T47D (cell line): Measurements from ENCODE around the gene SDR42E2.
A peak's percentile ranks its signal among the peaks of the same experiment; 100 is the strongest.
"Not testable (repeated sequence)": the region's sequence is repeated elsewhere in the genome, so short reads cannot be mapped to it uniquely, and the experiment has no call there.

Experiments used
- DNase-seq, 2 experiments: peaks; one replicate each; pipeline versions ENCODE4 v3.0.0 to v3.0.0-alpha.2; 2011 to 2012; ENCODE audit warnings: low read depth in 1 of 2, low spot score in 1 of 2
- JUND ChIP-seq: IDR thresholded peaks from 2 replicates; pipeline ENCODE4 v1.6.1; 2012; ENCODE audit warnings: low read depth
- in situ Hi-C: cut with HindIII; loops from 2 replicates; pipeline ENCODE4 v1.10.0; 2016; ENCODE audit warnings: low sequenced_read_pairs, low pct_unique_long_range_greater_than_20kb

Gene SDR42E2

DNA sequence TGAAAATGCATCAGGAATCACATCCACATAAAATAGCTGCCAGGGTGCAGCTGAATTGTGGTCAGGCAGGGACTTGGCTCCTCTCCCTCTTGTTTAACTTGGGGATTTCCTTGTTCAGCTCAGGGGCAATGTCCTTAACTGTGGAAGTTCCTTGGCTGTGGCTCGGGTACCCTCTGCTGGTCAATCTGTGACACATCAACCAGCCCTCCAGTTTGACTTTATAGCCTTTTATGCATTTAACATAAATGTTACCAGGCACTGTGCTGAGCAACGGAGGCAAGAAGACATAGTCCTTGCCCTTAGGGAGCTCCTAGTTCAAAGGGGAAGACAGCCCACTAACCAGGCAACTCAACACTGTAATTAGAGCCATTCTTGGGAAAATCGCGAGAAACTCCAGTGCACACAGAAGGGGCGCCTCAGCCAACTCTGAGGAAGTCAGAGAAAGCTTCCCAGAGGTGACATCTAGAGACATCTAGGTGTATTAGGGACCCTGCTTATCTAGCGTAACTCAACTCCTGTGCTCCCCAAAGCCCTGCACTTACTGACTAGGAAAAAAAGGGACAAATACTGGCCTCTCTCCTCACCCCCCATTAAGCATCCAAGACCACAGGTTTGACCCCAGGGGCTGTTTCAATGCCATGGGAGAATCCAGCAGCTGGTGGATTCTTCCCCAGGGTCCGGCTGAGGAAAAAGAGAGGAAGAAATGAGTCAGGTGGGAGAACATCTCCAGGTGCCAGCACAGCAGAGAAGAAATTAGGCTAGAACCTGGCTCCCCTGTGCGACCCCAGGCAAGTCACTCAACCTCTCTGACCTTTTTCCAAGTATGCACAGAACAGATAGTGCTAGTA, 26.5 kb downstream of the SDR42E2 start:
- TF ChIP-seq JUND = no peak
- peak; percentile 54 to 89 for DNase-seq
- in situ Hi-C loops = no loop called here

DNA sequence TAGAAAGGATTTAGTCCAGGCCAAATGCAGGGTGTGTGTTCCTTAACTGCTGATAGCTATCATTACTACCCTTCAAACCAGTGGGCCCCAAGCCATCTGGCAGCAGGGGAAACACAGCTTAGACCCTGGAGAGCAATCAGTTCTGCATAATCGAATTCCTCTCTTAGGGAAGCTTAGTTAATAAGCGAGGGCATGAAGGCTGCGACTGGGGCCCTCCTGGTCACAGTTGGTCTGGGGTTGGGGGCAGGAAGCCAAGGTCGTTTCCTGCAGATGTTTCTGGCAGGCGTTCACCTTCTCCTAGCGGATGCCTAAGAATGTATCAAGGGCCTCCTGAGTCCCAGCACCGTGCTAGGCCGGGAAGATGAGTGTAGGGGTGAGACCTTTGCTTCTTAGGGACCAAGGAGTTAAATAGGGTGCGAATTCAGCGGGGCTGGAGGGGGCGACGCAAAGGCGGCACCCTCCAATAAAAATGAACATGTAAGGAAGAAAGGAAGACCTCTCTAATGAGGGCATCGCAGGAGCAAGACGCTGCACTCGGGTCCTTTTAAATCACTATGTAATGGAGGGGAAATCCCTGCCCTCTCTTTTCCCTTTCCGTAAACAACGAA, 27.3 kb downstream of the SDR42E2 start:
- TF ChIP-seq JUND = no peak
- no peak for DNase-seq
- in situ Hi-C loops = no loop called here

GRCh38 chr16:22190081-22190775, 27.9 kb downstream of the SDR42E2 start:
- in situ Hi-C loops = no loop called here
- peak; percentile 74 to 75 for DNase-seq
- no peak for TF ChIP-seq JUND

DNA sequence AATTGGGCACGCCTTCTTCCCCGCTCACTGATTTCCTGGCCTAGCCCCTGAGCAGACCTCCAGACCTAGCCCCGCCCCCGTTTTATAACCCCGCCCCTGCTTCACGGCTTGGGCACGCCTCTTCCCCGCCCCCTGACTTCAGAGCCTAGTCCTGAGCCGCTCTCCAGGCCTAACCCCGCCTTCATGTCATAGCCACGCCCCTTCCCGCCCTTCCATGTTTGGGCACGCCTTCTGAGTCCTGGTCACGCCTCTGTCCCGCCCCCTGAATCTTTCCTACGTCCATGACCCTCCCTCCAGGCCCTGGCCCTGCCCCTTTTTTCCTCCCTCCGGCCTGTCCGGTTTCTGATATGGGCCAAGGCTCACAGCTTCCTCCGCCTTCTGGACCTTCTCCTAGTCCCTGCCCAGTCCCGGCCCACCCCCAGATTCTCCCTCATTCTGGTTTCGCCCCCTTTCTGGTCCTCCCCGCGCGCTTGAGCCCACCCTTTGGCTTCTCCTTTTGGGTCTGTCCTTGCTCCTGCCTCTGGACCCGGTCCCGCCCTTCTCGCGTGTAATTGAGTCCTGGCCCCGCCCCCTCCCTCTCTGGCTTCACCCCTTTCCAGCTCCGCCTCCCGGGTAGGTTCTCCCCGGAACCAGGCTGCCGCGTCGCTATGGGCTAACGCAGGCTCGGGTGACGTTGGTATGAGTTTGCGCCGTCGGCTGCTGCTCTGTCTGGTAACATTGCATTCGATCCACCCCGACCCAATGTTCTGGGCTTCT, 28.6 kb downstream of the SDR42E2 start:
- peak; percentile 78 to 99 for DNase-seq
- in situ Hi-C loops = no loop called here
- TF ChIP-seq JUND = no peak

- TF ChIP-seq JUND = no peak
- in situ Hi-C loops = no loop called here
Observed at GRCh38 chr16:22191532-22192260, 29.4 kb downstream of the SDR42E2 start.

GRCh38 chr16:22192261-22193062, 30.2 kb downstream of the SDR42E2 start:
- in situ Hi-C loops = no loop called here
- TF ChIP-seq JUND = no peak
- peak in 1 of 2 experiments; percentile 50 for DNase-seq

More at GRCh38 chr16:22191532-22192260, 29.4 kb downstream of the SDR42E2 start:
- DNase-seq = peak in 1 of 2 experiments; percentile 27

GRCh38 chr16:22193063-22193411, 30.7 kb downstream of the SDR42E2 start:
- TF ChIP-seq JUND = no peak
- in situ Hi-C loops = no loop called here
- no peak for DNase-seq

DNA sequence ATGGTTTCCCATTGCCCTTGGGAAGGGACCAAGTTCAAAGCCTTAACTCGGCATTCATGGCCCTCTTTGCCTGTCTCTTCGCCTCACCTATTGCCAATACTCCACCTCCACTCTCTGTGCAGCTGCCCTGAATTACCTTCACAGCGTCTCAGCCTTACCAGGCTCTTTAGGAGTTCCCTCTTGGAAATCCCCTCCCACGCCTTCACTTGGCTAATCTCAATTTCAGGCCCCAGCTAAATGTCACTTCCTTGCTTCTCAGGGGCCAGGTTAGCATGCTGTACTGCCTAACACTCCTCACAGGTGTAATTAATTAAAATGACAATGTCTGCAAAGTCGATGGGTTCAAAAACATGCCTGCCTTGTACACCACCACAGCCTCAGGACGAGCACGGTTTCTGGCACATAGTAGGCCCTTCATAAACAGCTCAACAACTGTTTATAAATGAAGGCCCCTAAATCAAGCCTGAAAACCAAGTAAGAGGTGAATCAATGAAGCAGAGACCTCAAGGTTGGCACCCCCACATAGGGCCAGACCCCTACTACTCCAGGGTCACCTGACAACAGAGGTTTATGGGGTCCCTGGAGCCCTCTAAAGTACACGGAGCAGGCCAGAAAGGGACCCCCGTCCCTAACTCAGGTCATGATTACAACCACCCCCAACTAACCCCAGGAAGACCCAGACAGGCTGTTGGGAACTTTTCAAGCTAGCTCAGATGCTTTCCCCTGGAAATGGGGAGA, 32.6 kb downstream of the SDR42E2 start:
- DNase-seq = no peak
- TF ChIP-seq JUND = no peak
- in situ Hi-C loops = no loop called here

GRCh38 chr16:22195445-22195694, 33.1 kb downstream of the SDR42E2 start:
- in situ Hi-C loops = no loop called here
- no peak for DNase-seq
- no peak for TF ChIP-seq JUND

DNA sequence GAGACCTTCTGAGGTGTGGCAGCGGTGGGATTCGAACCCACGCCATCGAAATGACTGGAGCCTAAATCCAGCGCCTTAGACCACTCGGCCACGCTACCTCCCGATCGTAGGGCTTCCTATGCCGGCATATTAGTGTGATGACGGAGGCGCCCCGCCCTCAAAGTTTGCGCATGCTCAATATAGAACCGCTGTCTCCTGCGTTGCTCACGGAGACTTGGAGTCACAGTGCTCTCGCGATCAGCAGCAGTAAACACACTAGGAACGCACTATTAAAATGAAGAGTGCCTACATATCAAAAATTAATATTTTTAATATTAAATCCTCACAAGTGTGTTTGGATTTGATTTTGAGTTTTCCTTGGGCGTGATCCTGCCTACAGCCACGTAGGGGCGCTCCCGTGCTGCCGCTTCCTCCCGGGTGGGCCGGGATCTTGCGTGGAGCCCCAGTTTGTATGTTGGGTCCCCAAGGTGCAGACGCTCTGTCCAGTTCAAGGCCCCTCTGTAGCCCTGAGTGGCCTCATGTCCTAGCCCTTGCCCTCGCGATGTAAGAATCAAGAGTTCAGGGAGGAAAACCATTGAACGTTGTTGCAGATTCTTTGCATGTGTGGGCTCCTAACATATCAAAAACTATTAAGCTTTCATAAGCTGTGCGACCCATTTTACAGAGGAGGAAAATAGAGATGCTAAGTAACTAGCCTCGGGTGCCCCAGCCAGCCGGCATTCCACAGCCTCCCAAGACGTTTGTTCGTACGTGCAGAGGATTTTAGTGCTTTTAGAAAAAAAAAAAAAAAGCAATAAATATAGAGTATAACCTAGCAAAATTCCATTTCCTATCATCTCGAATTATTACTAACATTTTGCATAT, 33.6 kb downstream of the SDR42E2 start:
- no peak for TF ChIP-seq JUND
- DNase-seq = peak; percentile 32 to 90
- in situ Hi-C loops = no loop called here

- in situ Hi-C loops, DNase-seq: not testable (repeated sequence)
Observed at GRCh38 chr16:22196559-22197168, 34.4 kb downstream of the SDR42E2 start.
